Common myeloid progenitor, CD34-positive (primary cell): Measurements from ENCODE around the gene LNX1.

Experiments used
- CTCF ChIA-PET: fragments of 350-600 bp; sonication (Branson Sonifier 250); formaldehyde crosslinking; loops from one replicate; lab custom pipeline; 2021; ENCODE audit warnings: antibody characterized with exemption; lab: Charles Lee
- POLR2A ChIA-PET: fragments of 350-600 bp; sonication (Branson Sonifier 250); formaldehyde crosslinking; loops from one replicate; lab custom pipeline; 2021; ENCODE audit warnings: antibody characterized with exemption; lab: Charles Lee
- DNase-seq, 3 donors: peaks; one replicate each; pipeline versions ENCODE4 v3.0.0 to v3.0.0-alpha.2; 2013
- H3K27ac ChIP-seq, 2 experiments: 1 replicate in 1 of 2; 2 replicates in 1 of 2; pipeline ENCODE4 v1.7.0; 2013; ENCODE audit warnings: inconsistent platforms in 2 of 2, low read length in 2 of 2, mild to moderate bottlenecking in 2 of 2, low read depth in 1 of 2, moderate library complexity in 1 of 2; ENCODE audit not compliant: severe bottlenecking in 2 of 2, insufficient read depth in 1 of 2, poor library complexity in 1 of 2
- H3K27me3 ChIP-seq, 5 experiments: replicated peaks in 2 of 5; 1 replicate in 3 of 5; 2 replicates in 2 of 5; pipeline versions ENCODE4 v1.6.1 to v1.7.0; 2013; ENCODE audit warnings: low read length in 4 of 5, mild to moderate bottlenecking in 2 of 5, moderate library complexity in 2 of 5, inconsistent platforms in 1 of 5; ENCODE audit not compliant: insufficient read depth in 5 of 5, control insufficient read depth in 4 of 5
- H3K36me3 ChIP-seq, 4 experiments: 1 replicate in 2 of 4; 2 replicates in 2 of 4; pipeline versions ENCODE4 v1.6.1 to v1.7.0; 2013; ENCODE audit warnings: low read length in 3 of 4, control low read depth in 1 of 4, mild to moderate bottlenecking in 1 of 4; ENCODE audit not compliant: control insufficient read depth in 4 of 4, insufficient read depth in 4 of 4
- H3K4me1 ChIP-seq, 4 experiments: 1 replicate in 3 of 4; 2 replicates in 1 of 4; pipeline versions ENCODE4 v1.6.1 to v1.7.1; 2013; ENCODE audit warnings: low read length in 3 of 4, mild to moderate bottlenecking in 3 of 4, control low read depth in 1 of 4, inconsistent platforms in 1 of 4, moderate library complexity in 1 of 4; ENCODE audit not compliant: control insufficient read depth in 4 of 4, insufficient read depth in 4 of 4; ENCODE audit errors: control extremely low read depth in 1 of 4
- H3K4me3 ChIP-seq, 7 experiments: 1 replicate in 4 of 7; 2 replicates in 3 of 7; pipeline versions ENCODE4 v1.5.1 to v1.7.0; 2013; ENCODE audit warnings: mild to moderate bottlenecking in 7 of 7, low read length in 6 of 7, moderate library complexity in 6 of 7, inconsistent platforms in 2 of 7, low read depth in 2 of 7, control low read depth in 1 of 7; ENCODE audit not compliant: insufficient read depth in 4 of 7, control insufficient read depth in 1 of 7; ENCODE audit errors: extremely low read depth in 1 of 7
- H3K9me3 ChIP-seq, 5 experiments: 1 replicate in 4 of 5; 2 replicates in 1 of 5; pipeline versions ENCODE4 v1.6.1 to v1.7.1; 2013; ENCODE audit warnings: low read length in 4 of 5, mild to moderate bottlenecking in 2 of 5, inconsistent platforms in 1 of 5, low read depth in 1 of 5, moderate library complexity in 1 of 5; ENCODE audit not compliant: control insufficient read depth in 4 of 5, insufficient read depth in 2 of 5; ENCODE audit errors: control extremely low read depth in 1 of 5
- WGBS: methylation state at CpG from one replicate; pipeline ENCODE4 v1.1.5; 2013; ENCODE audit not compliant: insufficient coverage; 5-methylcytosine and 5-hydroxymethylcytosine counted together

LNX1 gene

GRCh38 chr4:53507671-53508286 is 83.5 kb downstream of the LNX1 start:
- Histone ChIP-seq H3K27ac (no peak overlapping the region), H3K27me3 (no peaks in the 10 kb centered on the region), H3K4me3 (no peak overlapping the region), H3K36me3 (no peaks in the 10 kb centered on the region), H3K4me1 (peaks cover 0 to 3% (median 0%) of the 10 kb centered on the region in 4 experiments), H3K9me3 (no peaks in the 10 kb centered on the region)
- DNase-seq = peak in 1 of 3 donors; percentile 13
- CTCF ChIA-PET = no interaction called here
- POLR2A ChIA-PET = no interaction called here
- 95% methylated on average over 17 of the region's 17 CpGs for WGBS

- H3K27me3 ChIP-seq = no peaks in the 10 kb centered on the region
- CTCF ChIA-PET = no interaction called here
- WGBS = 95% methylated on average over 2 of the region's 7 CpGs
- peaks cover 0 to 3% (median 0%) of the 10 kb centered on the region in 4 experiments for H3K4me1 ChIP-seq
- DNase-seq = no peak
- H3K27ac ChIP-seq = no peak overlapping the region
- POLR2A ChIA-PET = no interaction called here
- no peaks in the 10 kb centered on the region for H3K9me3 ChIP-seq
- no peak overlapping the region for H3K4me3 ChIP-seq
- H3K36me3 ChIP-seq = no peaks in the 10 kb centered on the region
Measured at GRCh38 chr4:53507058-53507457, 84.2 kb downstream of the LNX1 start.

GRCh38 chr4:53505947-53506346 is 85.3 kb downstream of the LNX1 start:
- Histone ChIP-seq H3K9me3 (no peaks in the 10 kb centered on the region), H3K4me1 (peaks cover 0 to 3% (median 0%) of the 10 kb centered on the region in 4 experiments), H3K36me3 (no peaks in the 10 kb centered on the region), H3K27ac (no peak overlapping the region), H3K4me3 (no peak overlapping the region), H3K27me3 (no peaks in the 10 kb centered on the region)
- DNase-seq = no peak
- POLR2A ChIA-PET = no interaction called here
- CTCF ChIA-PET = interaction anchor here (1.2 kb wide), 1 partner anchor 20 kb away, joined by 3 read pairs; no protein-coding TSS in a partner anchor
- WGBS = 91% methylated on average over 2 of the region's 2 CpGs

DNA sequence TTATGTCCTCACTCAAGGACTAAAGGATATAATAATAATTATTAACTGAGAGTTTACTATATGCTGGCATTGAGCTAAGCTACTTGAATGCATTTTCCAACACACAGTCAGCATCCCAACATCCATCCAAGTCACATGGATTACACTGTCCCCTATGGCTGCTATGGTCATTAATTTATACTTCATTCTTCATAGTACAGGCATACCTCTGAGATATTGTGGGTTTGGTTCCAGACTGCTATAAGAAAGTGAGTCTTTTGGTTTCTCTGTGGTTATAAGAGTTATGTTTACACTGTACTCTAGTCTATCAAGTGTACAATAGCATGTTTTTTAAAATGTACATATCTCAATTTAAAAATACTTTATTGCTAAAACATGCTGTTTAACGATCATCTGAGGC is 89.2 kb downstream of the LNX1 start:
- no peak overlapping the region for H3K4me3 ChIP-seq
- no peaks in the 10 kb centered on the region for H3K9me3 ChIP-seq
- H3K36me3 ChIP-seq = no peaks in the 10 kb centered on the region
- H3K27me3 ChIP-seq = no peaks in the 10 kb centered on the region
- no peak for DNase-seq
- no CpG with 5 or more reads among the region's 1 CpG for WGBS
- POLR2A ChIA-PET = interaction anchor here (0.6 kb wide), 1 partner anchor 92 kb away, joined by 4 read pairs; no protein-coding TSS in a partner anchor
- CTCF ChIA-PET = interaction anchor here (1.1 kb wide), 1 partner anchor 16 kb away, joined by 3 read pairs; no protein-coding TSS in a partner anchor
- no peak overlapping the region for H3K27ac ChIP-seq
- no peaks in the 10 kb centered on the region for H3K4me1 ChIP-seq

DNA sequence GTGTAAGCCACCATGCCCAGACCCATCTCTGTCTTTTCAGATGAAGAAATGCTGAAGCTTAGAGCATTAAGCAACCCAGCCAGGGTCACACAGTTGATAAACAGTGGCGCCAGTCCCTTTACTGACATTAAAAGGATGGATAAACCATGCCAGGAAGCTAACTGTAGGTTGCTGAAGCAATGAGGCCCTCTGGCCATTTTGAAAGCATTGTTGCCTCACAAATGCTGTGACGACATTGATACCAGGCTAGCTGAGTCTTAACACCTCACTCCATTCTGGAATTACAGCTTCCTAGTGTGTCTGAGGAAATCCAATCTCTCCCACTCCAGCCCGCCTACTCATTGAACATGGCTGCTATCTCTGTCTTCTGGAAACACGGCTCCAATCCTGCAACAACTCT is 89.7 kb downstream of the LNX1 start:
- H3K27me3 ChIP-seq = no peaks in the 10 kb centered on the region
- no peak for DNase-seq
- H3K36me3 ChIP-seq = no peaks in the 10 kb centered on the region
- H3K9me3 ChIP-seq = no peaks in the 10 kb centered on the region
- WGBS = 95% methylated on average over 2 of the region's 4 CpGs
- no peaks in the 10 kb centered on the region for H3K4me1 ChIP-seq
- no peak overlapping the region for H3K4me3 ChIP-seq
- ChIA-PET CTCF (interaction anchor here (1.1 kb wide), 1 partner anchor 16 kb away, joined by 3 read pairs; no protein-coding TSS in a partner anchor), POLR2A (no interaction called here)
- no peak overlapping the region for H3K27ac ChIP-seq

DNA sequence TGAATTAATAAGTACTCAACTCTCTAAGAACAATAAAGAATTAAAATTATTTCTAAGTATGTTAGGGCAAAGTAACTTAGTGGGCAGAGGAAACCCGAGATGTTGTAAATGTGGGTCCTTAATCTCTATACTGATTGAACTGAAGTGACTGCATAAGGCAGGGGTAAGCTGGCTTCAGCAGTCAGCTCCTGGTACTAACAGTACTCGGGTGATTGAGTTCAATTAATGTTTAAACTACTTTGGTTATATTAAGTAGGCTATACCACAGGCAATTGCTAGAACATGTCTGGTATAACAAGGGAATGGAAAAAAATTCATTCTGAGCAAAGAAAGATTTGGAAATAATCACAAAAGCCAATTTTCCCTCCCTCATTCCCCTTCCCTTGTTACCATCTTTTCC is 90.7 kb downstream of the LNX1 start:
- Histone ChIP-seq H3K9me3 (no peaks in the 10 kb centered on the region), H3K4me1 (no peaks in the 10 kb centered on the region), H3K4me3 (no peak overlapping the region), H3K27ac (no peak overlapping the region), H3K27me3 (no peaks in the 10 kb centered on the region), H3K36me3 (no peaks in the 10 kb centered on the region)
- WGBS = 100% methylated on average over 2 of the region's 2 CpGs
- POLR2A ChIA-PET = no interaction called here
- no peak for DNase-seq
- CTCF ChIA-PET = no interaction called here

DNA sequence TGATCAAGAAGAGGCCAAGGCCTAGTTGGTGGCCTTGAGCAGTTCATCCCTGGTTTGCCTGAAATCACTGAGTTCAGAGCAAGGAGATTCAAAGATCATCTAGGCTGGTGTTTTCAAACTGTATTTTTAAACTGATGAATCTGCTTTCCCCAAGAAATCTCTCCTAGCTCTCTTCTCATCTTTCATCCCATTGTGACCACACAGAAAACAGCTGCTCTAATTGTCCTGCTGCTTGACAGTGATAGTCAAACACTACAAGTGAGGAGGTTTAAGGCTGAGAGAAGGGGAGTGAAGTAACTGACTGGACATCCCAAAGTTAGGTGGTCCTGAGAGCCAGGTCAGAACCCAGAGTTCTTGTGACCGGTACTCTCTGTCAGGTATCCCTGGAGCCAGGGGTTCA is 91.5 kb downstream of the LNX1 start:
- POLR2A ChIA-PET = no interaction called here
- no peak overlapping the region for H3K27ac ChIP-seq
- no peak overlapping the region for H3K4me3 ChIP-seq
- no peaks in the 10 kb centered on the region for H3K4me1 ChIP-seq
- H3K36me3 ChIP-seq = no peaks in the 10 kb centered on the region
- CTCF ChIA-PET = no interaction called here
- no peak for DNase-seq
- H3K27me3 ChIP-seq = no peaks in the 10 kb centered on the region
- WGBS = 100% methylated on average over 1 of the region's 1 CpG
- H3K9me3 ChIP-seq = no peaks in the 10 kb centered on the region
